H1 (cell line): ENCODE measurements around the gene ZNF746. TPM values are rescaled to one million over a fixed set of nuclear protein-coding genes. Genes with fewer than 3 reads are reported as not detected.

Experiments
- CTCF ChIA-PET: fragments of 300-600 bp; sonication (Branson Sonifier 250); formaldehyde crosslinking; loops from one replicate; lab custom pipeline; 2021; ENCODE audit not compliant: partially characterized antibody; lab: Charles Lee
- POLR2A ChIA-PET: fragments of 300-600 bp; sonication (Branson Sonifier 250); formaldehyde crosslinking; loops from one replicate; lab custom pipeline; 2021; ENCODE audit warnings: inconsistent platforms; ENCODE audit not compliant: partially characterized antibody; lab: Charles Lee
- DNase-seq, 2 experiments: peaks; one replicate each; pipeline versions ENCODE4 v3.0.0 to v3.0.0-alpha.2; 2010 to 2022; ENCODE audit warnings: low spot score in 2 of 2, low read depth in 1 of 2, mixed read lengths in 1 of 2
- FAIRE-seq: peaks from 2 replicates; lab custom pipeline; 2011; peaks lifted over from hg19 to GRCh38; lab: Jason Lieb, UNC
- H2AFZ ChIP-seq: 2 replicates; pipeline ENCODE4 v1.8.1; 2012; ENCODE audit warnings: low read length, inconsistent platforms
- H2AK5ac ChIP-seq: 2 replicates; pipeline ENCODE4 v1.6.1; 2013; ENCODE audit warnings: low read depth, low read length
- H2BK120ac ChIP-seq: replicated peaks from 2 replicates; pipeline ENCODE3; 2013; ENCODE audit warnings: low read depth, low read length, inconsistent platforms
- H2BK12ac ChIP-seq: 2 replicates; pipeline ENCODE4 v1.6.1; 2013; ENCODE audit warnings: low read depth, low read length
- H2BK15ac ChIP-seq: 2 replicates; pipeline ENCODE4 v1.6.1; 2013; ENCODE audit warnings: low read length
- H2BK20ac ChIP-seq: 2 replicates; pipeline ENCODE4 v1.6.1; 2013; ENCODE audit warnings: low read length
- H2BK5ac ChIP-seq: 2 replicates; pipeline ENCODE4 v1.6.1; 2013; ENCODE audit warnings: low read depth, low read length
- H3K14ac ChIP-seq: 2 replicates; pipeline ENCODE4 v1.6.1; 2013; ENCODE audit warnings: inconsistent platforms; ENCODE audit not compliant: insufficient read length
- H3K18ac ChIP-seq: 2 replicates; pipeline ENCODE4 v1.6.1; 2013; ENCODE audit warnings: low read length; ENCODE audit errors: extremely low read depth
- H3K23ac ChIP-seq: 2 replicates; pipeline ENCODE4 v1.6.1; 2013; ENCODE audit warnings: inconsistent platforms; ENCODE audit not compliant: insufficient read length
- H3K23me2 ChIP-seq: 2 replicates; pipeline ENCODE4 v1.6.1; 2013; ENCODE audit warnings: low read depth, low read length
- H3K27ac ChIP-seq: 2 replicates; pipeline ENCODE4 v1.6.1; 2011; ENCODE audit warnings: low read depth, low read length, inconsistent platforms
- H3K27me3 ChIP-seq, 4 experiments: replicated peaks in 1 of 4; 1 replicate in 1 of 4; 2 replicates in 3 of 4; pipeline versions ENCODE4 v1.6.1 to v1.8.1; 2011 to 2013; ENCODE audit warnings: low read length in 3 of 4, mild to moderate bottlenecking in 3 of 4, inconsistent platforms in 2 of 4, mixed read lengths in 2 of 4, moderate library complexity in 1 of 4; ENCODE audit not compliant: control insufficient read depth in 3 of 4, insufficient read depth in 3 of 4; ENCODE audit errors: extremely low read depth in 1 of 4
- H3K36me3 ChIP-seq, 4 experiments: 2 replicates each; pipeline versions ENCODE4 v1.6.1 to v1.8.1; 2011 to 2013; ENCODE audit warnings: mild to moderate bottlenecking in 4 of 4, low read length in 3 of 4, moderate library complexity in 2 of 4, control low read depth in 1 of 4, inconsistent platforms in 1 of 4; ENCODE audit not compliant: insufficient read depth in 4 of 4, control insufficient read depth in 2 of 4
- H3K4ac ChIP-seq: replicated peaks from 2 replicates; pipeline ENCODE3; 2013; ENCODE audit warnings: low read length, low read depth, mixed read lengths, inconsistent platforms; ENCODE audit not compliant: insufficient read length
- H3K4me1 ChIP-seq, 4 experiments: replicated peaks in 1 of 4; 1 replicate in 1 of 4; 2 replicates in 3 of 4; pipeline versions ENCODE4 v1.6.1 to v1.8.1; 2011 to 2013; ENCODE audit warnings: low read length in 3 of 4, inconsistent platforms in 2 of 4, mixed read lengths in 1 of 4; ENCODE audit not compliant: insufficient read depth in 4 of 4, control insufficient read depth in 3 of 4
- H3K4me2 ChIP-seq, 2 experiments: 2 replicates each; pipeline versions ENCODE4 v1.6.1 to v1.8.1; 2011 to 2013; ENCODE audit warnings: low read depth in 2 of 2, low read length in 2 of 2, control low read depth in 1 of 2, inconsistent platforms in 1 of 2, mild to moderate bottlenecking in 1 of 2; ENCODE audit not compliant: insufficient read depth in 1 of 2
- H3K4me3 ChIP-seq, 4 experiments: fragments of 200-600, 300-600 bp in 1 of 4; sonication (generic), shearing (Covaris generic), sonication (Bioruptor Twin) in 1 of 4; 2 replicates each; pipeline versions ENCODE4 v1.5.1 to v1.8.1; 2011 to 2016; ENCODE audit warnings: low read length in 4 of 4, low read depth in 3 of 4, control low read depth in 2 of 4, inconsistent platforms in 2 of 4, mild to moderate bottlenecking in 2 of 4, mixed read lengths in 1 of 4, moderate library complexity in 1 of 4; ENCODE audit not compliant: insufficient read depth in 2 of 4; ENCODE audit errors: extremely low read depth in 1 of 4
- H3K56ac ChIP-seq: replicated peaks from 2 replicates; pipeline ENCODE3; 2013; ENCODE audit warnings: low read depth, mild to moderate bottlenecking, mixed read lengths, low read length, inconsistent platforms; ENCODE audit not compliant: insufficient read length
- H3K79me1 ChIP-seq: 2 replicates; pipeline ENCODE4 v1.6.1; 2013; ENCODE audit warnings: low read depth, low read length, control low read depth
- H3K79me2 ChIP-seq, 2 experiments: 2 replicates each; pipeline versions ENCODE4 v1.6.1 to v1.8.1; 2012 to 2013; ENCODE audit warnings: low read length in 2 of 2, mild to moderate bottlenecking in 2 of 2, inconsistent platforms in 1 of 2; ENCODE audit not compliant: insufficient read depth in 2 of 2, control insufficient read depth in 1 of 2
- H3K9ac ChIP-seq, 4 experiments: replicated peaks in 1 of 4; 1 replicate in 1 of 4; 2 replicates in 3 of 4; pipeline versions ENCODE4 v1.6.1 to v1.8.1; 2011 to 2013; ENCODE audit warnings: low read depth in 3 of 4, low read length in 3 of 4, control low read depth in 2 of 4, mild to moderate bottlenecking in 2 of 4, moderate library complexity in 2 of 4, inconsistent platforms in 1 of 4; ENCODE audit errors: extremely low read depth in 1 of 4
- H3K9me3 ChIP-seq, 2 experiments: 2 replicates each; pipeline versions ENCODE4 v1.6.1 to v1.8.1; 2012 to 2013; ENCODE audit warnings: mild to moderate bottlenecking in 2 of 2, moderate library complexity in 2 of 2, control low read depth in 1 of 2, inconsistent platforms in 1 of 2, low read depth in 1 of 2, low read length in 1 of 2, mixed read lengths in 1 of 2; ENCODE audit not compliant: insufficient read depth in 2 of 2
- H4K20me1 ChIP-seq, 2 experiments: replicated peaks in 1 of 2; 2 replicates each; pipeline versions ENCODE3 to v1.8.1; 2011 to 2013; ENCODE audit warnings: inconsistent platforms in 2 of 2, low read length in 2 of 2, mild to moderate bottlenecking in 1 of 2; ENCODE audit not compliant: insufficient read depth in 2 of 2, control insufficient read depth in 1 of 2
- H4K5ac ChIP-seq: 2 replicates; pipeline ENCODE4 v1.6.1; 2013; ENCODE audit warnings: low read length, low read depth, mixed read lengths, inconsistent platforms; ENCODE audit not compliant: insufficient read length
- H4K8ac ChIP-seq: 2 replicates; pipeline ENCODE4 v1.8.0; 2013; ENCODE audit warnings: mild to moderate bottlenecking, moderate library complexity, low read length, inconsistent platforms; ENCODE audit not compliant: insufficient read depth; ENCODE audit errors: extremely low read depth
- H4K91ac ChIP-seq: replicated peaks from 2 replicates; pipeline ENCODE3; 2013; ENCODE audit warnings: low read length, mixed read lengths, inconsistent platforms; ENCODE audit not compliant: insufficient read length
- POLR2AphosphoS5 ChIP-seq: IDR thresholded peaks from 2 replicates; pipeline ENCODE4 v1.6.1; 2011; ENCODE audit warnings: low read depth, low read length
- SUZ12 ChIP-seq: fragments of 200-600 bp; sonication (generic); IDR thresholded peaks from 2 replicates; pipeline ENCODE4 v1.6.1; 2012; ENCODE audit warnings: mild to moderate bottlenecking, inconsistent platforms, low read length, moderate library complexity, mixed read lengths
- WGBS, 2 experiments: shearing (Covaris generic) in 1 of 2; methylation state at CpG; one replicate each; pipeline versions ENCODE4 v1.1.6 to v1.1.7; 2013 to 2015; ENCODE audit warnings: low lambda C conversion rate in 2 of 2, mixed read lengths in 2 of 2, inconsistent platforms in 1 of 2, low coverage in 1 of 2, missing lambda C conversion rate in 1 of 2; ENCODE audit not compliant: insufficient replicate concordance in 2 of 2, insufficient coverage in 1 of 2, insufficient read length in 1 of 2; ENCODE audit errors: extremely low coverage in 1 of 2, missing lambda C conversion rate in 1 of 2; 5-methylcytosine and 5-hydroxymethylcytosine counted together
- polyA plus RNA-seq, 7 experiments: library from polyadenylated mRNA; depleted of rRNA in 3 of 7; stranded (reverse) in 5 of 7; unstranded in 2 of 7; fragments of >200 nt in 5 of 7; fragments of 200-250 nt in 2 of 7; gene quantifications; 1 replicate in 5 of 7; 2 replicates in 1 of 7; 4 replicates in 1 of 7; pipeline versions ENCODE4 v1.2.1 to v1.2.3, GENCODE V29; 2011 to 2013; ENCODE audit warnings: missing spikeins in 2 of 7, mixed read lengths in 2 of 7
- total RNA-seq: library from RNA; stranded (reverse); fragmentation: NEBNext Ultra II Directional; extraction: Animal tissue kit (Norgen Biotek cat#: 25700); gene quantifications from 2 replicates; pipeline ENCODE4 v1.2.1, GENCODE V29; 2021

The ZNF746 gene
- total and polyA plus RNA-seq, 2 of the 8 experiments (the other 6 are each of a cell fraction or from before 2014, with no cell fraction given): 7.5 to 15.6 TPM

GRCh38 chr7:149458235-149458634, 39.4 kb downstream of the ZNF746 start:
- 78% methylated on average over 3 of the region's 3 CpGs; no CpG with 5 or more reads in 1 of the 2 experiments for WGBS, 2 experiments

More at GRCh38 chr7:149458235-149458634, 39.4 kb downstream of the ZNF746 start:
- no peak overlapping the region; a peak in 1 of 4 replicates for H3K4me2 ChIP-seq
- no peak overlapping the region for H3K27ac ChIP-seq
- H2BK12ac ChIP-seq: no peak overlapping the region
- ChIA-PET CTCF (interaction anchor here (0.9 to 2.1 kb wide), 9 partner anchors 11 to 140 kb away, joined by 3 to 11 read pairs (median 4); no protein-coding TSS in a partner anchor), POLR2A (interaction anchor here (1.0 to 3.8 kb wide), 10 partner anchors 10 to 196 kb away, joined by 3 to 27 read pairs (median 4); partner anchors contain the start of gene ZNF783)
- peaks cover 5 to 9% of the 10 kb centered on the region in 2 experiments for H4K20me1 ChIP-seq
- no peaks in the 10 kb centered on the region for H3K79me1 ChIP-seq
- TF ChIP-seq POLR2AphosphoS5 (peak; percentile 35; the same call in 1 of the 2 replicates), SUZ12 (no peak)
- no peaks in the 10 kb centered on the region; a peak in 1 of 7 replicates for H3K4me1 ChIP-seq
- H3K23ac ChIP-seq: no peak overlapping the region
- H4K5ac ChIP-seq: no peak overlapping the region
- no peak overlapping the region for H4K91ac ChIP-seq
- H3K14ac ChIP-seq: no peak overlapping the region
- H3K9me3 ChIP-seq: no peaks in the 10 kb centered on the region
- H3K56ac ChIP-seq: no peak overlapping the region
- H3K4ac ChIP-seq: no peak overlapping the region
- H3K79me2 ChIP-seq: peaks cover 0 to 10% of the 10 kb centered on the region in 2 experiments; a peak in 1 of 4 replicates
- no peak overlapping the region for H2BK120ac ChIP-seq
- H3K9ac ChIP-seq: no peak overlapping the region
- H3K18ac ChIP-seq: no peak overlapping the region
- peaks cover 4 to 25% (median 20%) of the 10 kb centered on the region in 4 experiments for H3K27me3 ChIP-seq
- DNase-seq (peak in 1 of 2 experiments; percentile 11), FAIRE-seq (no peak)
- H3K36me3 ChIP-seq: peaks cover 0 to 13% (median 6%) of the 10 kb centered on the region in 4 experiments; a peak in 4 of 8 replicates
- H3K4me3 ChIP-seq: no peak overlapping the region
- H2BK20ac ChIP-seq: no peak overlapping the region
- H2BK5ac ChIP-seq: no peak overlapping the region
- H2AK5ac ChIP-seq: no peak overlapping the region
- no peak overlapping the region for H2BK15ac ChIP-seq
- H4K8ac ChIP-seq: no peak overlapping the region
- no peak overlapping the region for H2AFZ ChIP-seq
- peaks cover 9% of the 10 kb centered on the region for H3K23me2 ChIP-seq
